CD14-positive monocyte (primary cell): ENCODE results near the gene FAM241B. TPM values are rescaled to one million over a fixed set of nuclear protein-coding genes. Genes with fewer than 3 reads are reported as not detected.

Experiments used
- DNase-seq, 3 donors: peaks; one replicate each; pipeline ENCODE4 v3.0.0-alpha.2; 2011 to 2022
- H2AFZ ChIP-seq: 2 replicates; pipeline ENCODE4 v1.6.0; 2012; ENCODE audit warnings: mild to moderate bottlenecking, low read depth, low read length, inconsistent platforms; ENCODE audit not compliant: insufficient read depth, poor library complexity, severe bottlenecking
- H3K27ac ChIP-seq, 2 donors: 1 replicate in 1 of 2; 2 replicates in 1 of 2; pipeline ENCODE4 v1.5.1; 2012 to 2013; ENCODE audit warnings: low read length in 2 of 2, control low read depth in 1 of 2, inconsistent platforms in 1 of 2, low read depth in 1 of 2, mild to moderate bottlenecking in 1 of 2
- H3K27me3 ChIP-seq, 2 donors: one replicate each; pipeline versions ENCODE4 v1.6.0 to v1.6.1; 2011 to 2013; ENCODE audit warnings: low read length in 2 of 2; ENCODE audit not compliant: control insufficient read depth in 2 of 2, insufficient read depth in 2 of 2
- H3K36me3 ChIP-seq, 2 donors: replicated peaks in 1 of 2; 1 replicate in 1 of 2; 2 replicates in 1 of 2; pipeline versions ENCODE4 v1.5.1 to v1.6.1; 2012 to 2013; ENCODE audit warnings: low read length in 2 of 2, control low read depth in 1 of 2, inconsistent platforms in 1 of 2, mild to moderate bottlenecking in 1 of 2; ENCODE audit not compliant: insufficient read depth in 2 of 2, control insufficient read depth in 1 of 2
- H3K4me1 ChIP-seq, 2 donors: 1 replicate in 1 of 2; 2 replicates in 1 of 2; pipeline versions ENCODE4 v1.5.1 to v1.6.1; 2012 to 2013; ENCODE audit warnings: low read length in 2 of 2, control low read depth in 1 of 2, inconsistent platforms in 1 of 2, mild to moderate bottlenecking in 1 of 2, moderate library complexity in 1 of 2; ENCODE audit not compliant: insufficient read depth in 2 of 2, control insufficient read depth in 1 of 2
- H3K4me2 ChIP-seq: replicated peaks from 2 replicates; pipeline ENCODE3; 2012; ENCODE audit warnings: low read length, moderate library complexity, mild to moderate bottlenecking; ENCODE audit not compliant: poor library complexity, severe bottlenecking; ENCODE audit errors: extremely low read depth
- H3K4me3 ChIP-seq, 3 experiments: fragments of 200-600 bp in 1 of 3; sonication (generic) in 1 of 3; replicated peaks in 1 of 3; 1 replicate in 2 of 3; 2 replicates in 1 of 3; pipeline ENCODE4 v1.5.1; 2011 to 2013; ENCODE audit warnings: low read length in 3 of 3, mild to moderate bottlenecking in 3 of 3, control low read depth in 2 of 3, low read depth in 2 of 3, inconsistent platforms in 1 of 3, moderate library complexity in 1 of 3
- H3K79me2 ChIP-seq: 2 replicates; pipeline ENCODE4 v1.6.0; 2012; ENCODE audit warnings: mild to moderate bottlenecking, control low read depth, inconsistent platforms, low read length, moderate library complexity; ENCODE audit not compliant: insufficient read depth
- H3K9ac ChIP-seq: 2 replicates; pipeline ENCODE4 v1.6.0; 2017; ENCODE audit warnings: low read length, mild to moderate bottlenecking; ENCODE audit not compliant: insufficient read depth, poor library complexity, severe bottlenecking
- H3K9me3 ChIP-seq, 2 donors: replicated peaks in 1 of 2; 1 replicate in 1 of 2; 2 replicates in 1 of 2; pipeline versions ENCODE4 v1.5.1 to v1.6.1; 2012 to 2013; ENCODE audit warnings: low read length in 2 of 2, control low read depth in 1 of 2; ENCODE audit not compliant: control insufficient read depth in 1 of 2, insufficient read depth in 1 of 2
- H4K20me1 ChIP-seq: 2 replicates; pipeline ENCODE4 v1.6.0; 2012; ENCODE audit warnings: mild to moderate bottlenecking, low read length, control low read depth, moderate library complexity; ENCODE audit not compliant: insufficient read depth
- H3K27ac Mint-ChIP-seq, 7 donors: one replicate each; pipeline ENCODE4 v1.8.0; 2020; ENCODE audit warnings: mild to moderate bottlenecking in 7 of 7, mixed read lengths in 7 of 7, moderate library complexity in 6 of 7, inconsistent platforms in 2 of 7
- H3K27me3 Mint-ChIP-seq, 3 donors: one replicate each; pipeline ENCODE4 v1.8.0; 2021 to 2022; ENCODE audit warnings: low read depth in 3 of 3, mild to moderate bottlenecking in 3 of 3, mixed read lengths in 3 of 3, moderate library complexity in 3 of 3, inconsistent platforms in 1 of 3
- H3K36me3 Mint-ChIP-seq, 2 donors: one replicate each; pipeline ENCODE4 v1.8.0; 2020; ENCODE audit warnings: mixed read lengths in 2 of 2, inconsistent platforms in 1 of 2, mild to moderate bottlenecking in 1 of 2
- H3K4me1 Mint-ChIP-seq: one replicate; pipeline ENCODE4 v1.8.0; 2020; ENCODE audit warnings: mild to moderate bottlenecking, mixed read lengths
- H3K4me3 Mint-ChIP-seq, 2 donors: one replicate each; pipeline ENCODE4 v1.8.0; 2020; ENCODE audit warnings: mild to moderate bottlenecking in 2 of 2, mixed read lengths in 2 of 2, moderate library complexity in 1 of 2
- H3K9me3 Mint-ChIP-seq, 7 donors: one replicate each; pipeline ENCODE4 v1.8.0; 2020 to 2022; ENCODE audit warnings: mixed read lengths in 7 of 7, mild to moderate bottlenecking in 6 of 7, moderate library complexity in 6 of 7, inconsistent platforms in 2 of 7
- CTCF ChIP-seq: fragments of 200-600 bp; IDR thresholded peaks from one replicate; pipeline ENCODE4 v1.8.0; 2022; ENCODE audit warnings: antibody characterized with exemption, mild to moderate bottlenecking
- WGBS: methylation state at CpG from one replicate; pipeline ENCODE4 v1.1.5; 2013; ENCODE audit warnings: missing lambda C conversion rate; ENCODE audit not compliant: insufficient coverage; 5-methylcytosine and 5-hydroxymethylcytosine counted together
- intact Hi-C, 2 donors: fragments of 100-400 bp; cut with micrococcal nuclease; formaldehyde crosslinking; loops; one replicate each; pipeline versions ENCODE4 v1.15.0 to v1.15.1; 2023
- polyA plus RNA-seq, 3 donors: library from polyadenylated mRNA; depleted of rRNA in 1 of 3; unstranded in 2 of 3; stranded (reverse) in 1 of 3; fragments of 300-500 nt in 2 of 3; fragments of >200 nt in 1 of 3; fragmentation: Illumina TruSeq in 2 of 3; gene quantifications; 1 replicate in 2 of 3; 2 replicates in 1 of 3; pipeline ENCODE4 v1.2.3, GENCODE V29; 2012 to 2021

Gene FAM241B
- polyA plus RNA-seq, 3 donors = not detected

- H3K27me3 Mint-ChIP-seq = peaks cover 18 to 33% (median 26%) of the 10 kb centered on the region in 3 donors
- TF ChIP-seq CTCF = no peak
- H3K4me1 Mint-ChIP-seq = peaks cover 4% of the 10 kb centered on the region
- WGBS = 89% methylated on average over 7 of the region's 14 CpGs
- H3K27ac Mint-ChIP-seq = no peak overlapping the region
- H3K9me3 ChIP-seq = no peaks in the 10 kb centered on the region
- H3K4me3 ChIP-seq = no peak overlapping the region
- no peak overlapping the region for H2AFZ ChIP-seq
- H3K4me1 ChIP-seq = peaks cover 0 to 8% of the 10 kb centered on the region in 2 donors
- no peak for DNase-seq
- no peaks in the 10 kb centered on the region for H3K36me3 ChIP-seq
- H3K9ac ChIP-seq = no peak overlapping the region
- H4K20me1 ChIP-seq = no peaks in the 10 kb centered on the region
- H3K36me3 Mint-ChIP-seq = no peaks in the 10 kb centered on the region
- no peak overlapping the region for H3K4me3 Mint-ChIP-seq
- H3K27ac ChIP-seq = no peak overlapping the region
- H3K9me3 Mint-ChIP-seq = peaks cover 0 to 4% (median 0%) of the 10 kb centered on the region in 7 donors
- intact Hi-C loops = no loop called here
- no peak overlapping the region for H3K4me2 ChIP-seq
- H3K27me3 ChIP-seq = peaks cover 7 to 20% of the 10 kb centered on the region in 2 donors
- H3K79me2 ChIP-seq = no peaks in the 10 kb centered on the region
These were observed 3.9 kb downstream of the FAM241B start for GRCh38 chr10:69633673-69634635.

- Histone ChIP-seq H3K4me1 (peaks cover 0 to 6% of the 10 kb centered on the region in 2 donors), H2AFZ (no peak overlapping the region), H3K9ac (no peak overlapping the region), H3K4me2 (no peak overlapping the region), H4K20me1 (no peaks in the 10 kb centered on the region), H3K9me3 (no peaks in the 10 kb centered on the region), H3K36me3 (no peaks in the 10 kb centered on the region), H3K27me3 (peaks cover 0 to 12% of the 10 kb centered on the region in 2 donors), H3K4me3 (no peak overlapping the region), H3K27ac (no peak overlapping the region), H3K79me2 (no peaks in the 10 kb centered on the region)
- Mint-ChIP-seq H3K27me3 (peaks cover 10 to 24% (median 18%) of the 10 kb centered on the region in 3 donors), H3K4me1 (peaks cover 6% of the 10 kb centered on the region), H3K36me3 (no peaks in the 10 kb centered on the region), H3K27ac (no peak overlapping the region), H3K9me3 (peaks cover 0 to under 1% (median 0%) of the 10 kb centered on the region in 7 donors), H3K4me3 (no peak overlapping the region)
- DNase-seq = no peak
- TF ChIP-seq CTCF = no peak
- WGBS = 96% methylated on average over 8 of the region's 9 CpGs
- intact Hi-C loops = loop anchor here (5.0 kb wide), 1 partner anchor 118 kb away; no protein-coding TSS in a partner anchor
These were observed 4.8 kb downstream of the FAM241B start for GRCh38 chr10:69634759-69635425.
